ENCODE data around the gene C20orf144. TPM values are rescaled to one million over a fixed set of nuclear protein-coding genes. Genes with fewer than 3 reads are reported as not detected.

Gene C20orf144
- total RNA-seq, 1 donor from 2014 or later = 0.23 TPM

DNA sequence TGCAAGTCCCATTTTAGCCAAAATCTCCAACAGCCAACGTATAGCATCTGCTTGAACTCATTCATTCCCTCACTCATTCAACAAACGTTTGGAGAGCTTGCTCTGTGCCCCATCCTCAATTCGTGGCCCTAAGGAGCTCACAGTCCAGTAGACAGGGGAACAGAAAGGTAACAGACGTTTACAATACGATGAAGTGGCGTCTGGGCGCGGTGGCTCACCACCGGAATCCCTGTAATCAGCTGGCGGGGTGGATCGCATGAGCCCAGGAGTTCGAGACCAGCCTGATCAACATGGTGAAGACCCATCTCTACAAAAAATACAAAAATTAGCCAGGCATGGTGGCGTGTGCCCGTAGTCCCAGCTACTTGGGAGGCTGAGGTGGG, 24.8 kb downstream of the C20orf144 start:
- intact Hi-C loops (cut with DNase I) = no loop called here
- DNase-seq (no peak), ATAC-seq (no peak)
- Histone ChIP-seq H3K27me3 (no peaks in the 10 kb centered on the region), H3K4me3 (peak overlapping the region; percentile 34), H3K4me1 (peaks cover 18% of the 10 kb centered on the region), H3K36me3 (no peaks in the 10 kb centered on the region), H3K27ac (no peak overlapping the region), H3K9me3 (no peaks in the 10 kb centered on the region)
- TF ChIP-seq, protein P1, sequence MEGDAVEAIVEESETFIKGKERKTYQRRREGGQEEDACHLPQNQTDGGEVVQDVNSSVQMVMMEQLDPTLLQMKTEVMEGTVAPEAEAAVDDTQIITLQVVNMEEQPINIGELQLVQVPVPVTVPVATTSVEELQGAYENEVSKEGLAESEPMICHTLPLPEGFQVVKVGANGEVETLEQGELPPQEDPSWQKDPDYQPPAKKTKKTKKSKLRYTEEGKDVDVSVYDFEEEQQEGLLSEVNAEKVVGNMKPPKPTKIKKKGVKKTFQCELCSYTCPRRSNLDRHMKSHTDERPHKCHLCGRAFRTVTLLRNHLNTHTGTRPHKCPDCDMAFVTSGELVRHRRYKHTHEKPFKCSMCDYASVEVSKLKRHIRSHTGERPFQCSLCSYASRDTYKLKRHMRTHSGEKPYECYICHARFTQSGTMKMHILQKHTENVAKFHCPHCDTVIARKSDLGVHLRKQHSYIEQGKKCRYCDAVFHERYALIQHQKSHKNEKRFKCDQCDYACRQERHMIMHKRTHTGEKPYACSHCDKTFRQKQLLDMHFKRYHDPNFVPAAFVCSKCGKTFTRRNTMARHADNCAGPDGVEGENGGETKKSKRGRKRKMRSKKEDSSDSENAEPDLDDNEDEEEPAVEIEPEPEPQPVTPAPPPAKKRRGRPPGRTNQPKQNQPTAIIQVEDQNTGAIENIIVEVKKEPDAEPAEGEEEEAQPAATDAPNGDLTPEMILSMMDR (IDR thresholded peaks at IDR 0.05) = no peak

DNA sequence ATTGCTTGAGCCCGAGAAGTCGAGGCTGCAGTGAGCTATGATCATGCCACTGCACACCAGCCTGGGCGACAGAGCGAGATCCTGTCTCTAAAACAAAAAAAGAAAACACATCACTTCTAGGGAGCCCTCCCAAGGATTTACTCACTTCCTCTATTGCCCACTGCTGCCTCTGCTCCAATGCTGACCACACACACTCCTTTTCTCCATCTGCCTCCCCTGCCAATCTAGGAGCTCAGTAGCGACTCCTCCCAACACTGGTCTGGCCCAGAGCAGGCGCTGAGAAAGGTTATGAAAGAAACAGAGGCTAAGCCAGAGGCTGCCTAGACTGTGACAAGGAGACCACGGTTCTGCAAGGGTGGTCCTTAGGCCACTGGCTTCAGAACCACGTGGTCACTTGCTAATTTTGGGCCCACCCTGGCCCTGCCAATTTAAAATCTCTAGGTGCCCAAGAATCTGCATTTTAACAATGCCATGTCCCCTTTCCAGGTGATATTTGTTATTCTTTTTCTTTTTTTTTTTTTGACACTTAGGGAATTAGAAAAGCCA, 25.3 kb downstream of the C20orf144 start:
- no peak for DNase-seq
- no peak overlapping the region for H3K4me3 ChIP-seq
- no peaks in the 10 kb centered on the region for H3K9me3 ChIP-seq
- H3K27ac ChIP-seq = no peak overlapping the region
- peaks cover 18% of the 10 kb centered on the region for H3K4me1 ChIP-seq
- intact Hi-C loops (cut with DNase I) = no loop called here
- no peaks in the 10 kb centered on the region for H3K36me3 ChIP-seq
- TF ChIP-seq, protein P1 (IDR thresholded peaks at IDR 0.05) = no peak
- peak; percentile 5 for ATAC-seq
- no peaks in the 10 kb centered on the region for H3K27me3 ChIP-seq

DNA sequence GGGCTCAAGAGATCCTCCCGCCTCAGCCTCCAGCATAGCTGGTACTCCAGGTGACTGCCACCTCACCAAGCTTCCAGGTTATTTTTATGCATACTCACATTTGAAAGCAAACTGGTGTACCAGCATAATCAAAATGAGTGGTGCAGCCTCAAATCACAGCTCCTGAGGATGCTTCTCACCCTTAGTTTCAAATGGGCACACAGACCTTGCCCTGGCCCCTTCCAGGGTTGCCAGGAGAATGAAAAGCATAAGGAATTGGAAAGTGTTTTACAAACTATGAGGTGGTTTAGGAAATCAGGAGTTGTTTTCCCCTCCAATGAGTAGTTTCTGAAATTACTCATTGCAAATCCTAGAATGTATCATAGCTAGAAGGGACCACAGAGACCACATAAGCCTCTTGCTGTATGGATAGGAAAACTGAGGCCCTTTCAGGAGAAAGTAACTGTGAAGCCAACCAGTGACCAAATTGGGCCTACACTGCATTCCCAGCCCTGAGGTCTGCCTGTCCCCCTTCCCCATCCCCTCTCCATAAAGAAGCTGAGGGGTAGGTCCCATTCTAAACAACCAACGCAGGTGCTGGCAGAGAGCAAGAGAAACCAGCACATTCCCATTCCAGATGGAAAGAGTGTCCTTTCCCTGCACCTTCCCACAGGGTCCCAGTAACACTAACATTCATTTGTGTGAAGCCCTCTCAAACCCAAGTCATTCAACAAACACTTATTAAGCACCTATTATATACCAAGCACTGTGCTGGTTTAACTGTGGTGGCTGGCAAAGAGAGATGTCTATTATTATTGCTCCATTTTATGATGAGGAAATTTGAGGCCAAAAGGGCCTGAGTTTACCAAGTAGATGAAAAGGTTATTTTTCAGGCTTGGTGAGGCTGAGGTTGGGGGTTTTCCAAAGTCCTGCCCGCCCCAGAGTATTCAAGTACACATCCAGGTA, 26.1 kb downstream of the C20orf144 start:
- DNase-seq (no peak), ATAC-seq (no peak)
- H3K4me3 ChIP-seq = no peak overlapping the region
- intact Hi-C loops (cut with DNase I) = no loop called here
- H3K4me1 ChIP-seq = peaks cover 18% of the 10 kb centered on the region
- no peaks in the 10 kb centered on the region for H3K9me3 ChIP-seq
- TF ChIP-seq, protein P1 (IDR thresholded peaks at IDR 0.05) = no peak
- H3K36me3 ChIP-seq = no peaks in the 10 kb centered on the region
- no peak overlapping the region for H3K27ac ChIP-seq
- H3K27me3 ChIP-seq = no peaks in the 10 kb centered on the region

DNA sequence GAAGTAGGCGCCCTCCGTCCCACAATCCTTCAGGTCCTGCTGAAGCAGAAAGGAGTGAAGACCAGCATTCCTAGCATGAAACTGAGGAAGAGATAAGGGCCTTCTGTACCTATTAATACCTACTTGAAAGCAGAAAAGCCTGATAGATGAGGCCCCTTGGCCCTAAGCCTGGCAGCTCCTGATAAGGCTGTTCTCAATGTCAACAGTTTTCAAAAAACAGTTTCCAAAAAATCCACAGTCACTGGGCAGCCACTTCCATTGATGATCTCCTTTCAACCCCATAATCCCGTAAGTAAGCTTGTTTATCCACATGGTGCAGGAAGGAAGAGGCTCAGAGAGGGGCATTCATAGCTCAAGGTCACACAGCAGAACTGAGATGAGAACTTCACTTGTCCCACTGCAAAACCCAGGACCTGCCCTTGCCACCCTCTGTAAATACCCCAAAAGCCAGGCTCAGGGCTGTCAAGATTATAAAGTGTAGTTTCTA, 26.9 kb downstream of the C20orf144 start:
- Histone ChIP-seq H3K9me3 (no peaks in the 10 kb centered on the region), H3K4me1 (peaks cover 21% of the 10 kb centered on the region), H3K36me3 (no peaks in the 10 kb centered on the region), H3K27ac (no peak overlapping the region), H3K27me3 (no peaks in the 10 kb centered on the region), H3K4me3 (no peak overlapping the region)
- TF ChIP-seq, protein P1 (IDR thresholded peaks at IDR 0.05) = no peak
- DNase-seq = no peak
- no peak for ATAC-seq
- intact Hi-C loops (cut with DNase I) = no loop called here

DNA sequence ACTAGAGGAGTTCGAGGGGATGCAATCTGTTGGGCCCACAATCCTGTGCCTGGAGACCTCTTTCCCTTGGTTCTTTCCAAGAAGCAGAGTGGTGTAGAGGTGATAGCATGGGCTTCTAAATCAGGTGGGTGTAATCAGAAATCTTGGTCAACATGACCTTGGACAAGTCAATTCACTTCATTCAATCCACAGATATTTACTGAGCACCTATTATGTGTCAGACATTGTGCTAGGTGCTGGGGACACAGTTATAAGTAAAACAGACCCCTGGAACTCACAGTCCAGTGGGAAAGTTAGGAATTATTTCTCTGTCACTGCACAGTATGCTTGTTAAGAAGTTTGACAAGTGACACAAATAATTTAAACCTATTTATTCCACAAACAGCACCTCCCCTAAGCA, 27.4 kb downstream of the C20orf144 start:
- ATAC-seq (no peak), DNase-seq (no peak)
- Histone ChIP-seq H3K4me3 (no peak overlapping the region), H3K36me3 (no peaks in the 10 kb centered on the region), H3K27me3 (no peaks in the 10 kb centered on the region), H3K27ac (no peak overlapping the region), H3K4me1 (peaks cover 25% of the 10 kb centered on the region), H3K9me3 (no peaks in the 10 kb centered on the region)
- intact Hi-C loops (cut with DNase I) = no loop called here
- TF ChIP-seq, protein P1 (IDR thresholded peaks at IDR 0.05) = no peak
